Measurements from ENCODE around the gene CHST8.

Gene CHST8

DNA sequence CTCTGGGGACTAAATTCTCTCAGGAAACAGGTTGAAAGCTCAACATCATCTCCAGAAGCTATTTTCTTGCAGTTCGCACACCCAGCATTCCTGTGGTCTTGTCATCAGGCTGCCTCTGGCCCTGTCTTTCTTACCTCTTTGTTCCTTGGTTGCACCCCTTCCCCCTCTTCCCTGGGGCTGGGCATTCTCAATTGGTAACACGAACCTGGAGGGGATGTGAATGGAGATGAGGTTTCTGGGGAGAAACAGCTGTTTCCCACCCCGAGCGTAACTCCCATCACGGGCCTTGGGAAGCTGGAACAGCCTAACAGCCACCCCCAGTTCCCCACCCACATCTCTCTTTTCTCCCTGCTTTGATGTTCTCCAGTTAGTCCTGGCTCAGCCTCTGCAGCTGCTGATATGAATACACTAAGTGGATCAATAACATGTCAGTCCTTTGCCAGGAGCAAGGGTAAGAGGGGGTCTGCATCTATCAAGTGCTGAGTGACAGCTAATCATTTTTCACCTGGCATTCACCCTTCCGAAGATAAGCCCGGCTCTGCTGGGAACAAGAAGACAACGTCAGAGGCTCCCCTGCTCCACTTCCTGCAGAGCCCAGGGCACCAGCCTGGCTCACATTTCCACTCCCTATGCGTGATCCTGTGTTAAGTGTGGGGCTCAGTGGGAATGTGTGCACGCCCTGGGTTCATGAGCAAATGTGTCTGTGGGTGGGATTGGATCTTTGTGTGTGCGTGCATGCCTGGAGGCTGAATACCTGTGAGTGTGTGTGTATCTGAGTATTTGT is 100.9 kb downstream of the CHST8 start:
- Histone ChIP-seq H3K27ac (ENCODE audit: low read length) (no peak overlapping the region), H3K27me3 (ENCODE audit: low read depth, low read length) (no peaks in the 10 kb centered on the region), H3K9me3 (ENCODE audit: control insufficient read depth in 1 of 2, low read length in 2 of 2) (no peaks in the 10 kb centered on the region), H3K36me3 (ENCODE audit: control insufficient read depth in 1 of 2, insufficient read depth in 2 of 2, low read length in 2 of 2) (no peaks in the 10 kb centered on the region), H3K4me3 (ENCODE audit: low read depth in 1 of 2, low read length in 2 of 2) (no peak overlapping the region), H3K4me1 (ENCODE audit: control insufficient read depth in 1 of 2, insufficient read depth in 2 of 2, low read length in 2 of 2) (no peaks in the 10 kb centered on the region)

DNA sequence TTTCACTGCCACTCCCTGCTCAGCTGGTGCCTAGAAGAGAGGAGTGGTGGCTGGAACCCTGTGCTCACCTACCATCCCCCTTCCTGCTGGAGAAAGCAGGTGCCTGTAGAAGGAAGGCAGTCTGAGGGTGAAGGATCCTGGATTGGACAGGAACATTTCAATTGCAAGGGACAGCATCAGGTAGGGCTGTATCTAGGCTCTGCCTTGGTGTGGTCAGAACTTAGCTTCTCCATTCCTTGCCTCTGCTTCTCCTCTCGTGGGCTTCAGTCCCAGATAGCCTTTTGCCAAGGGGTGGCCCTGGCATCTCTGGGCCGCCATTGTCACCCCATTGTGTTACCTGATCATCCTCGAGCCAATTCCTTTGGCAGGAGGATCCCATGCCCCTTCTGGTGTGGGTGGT is 101.8 kb downstream of the CHST8 start:
- Histone ChIP-seq H3K4me1 (ENCODE audit: control insufficient read depth in 1 of 2, insufficient read depth in 2 of 2, low read length in 2 of 2) (no peaks in the 10 kb centered on the region), H3K27ac (ENCODE audit: low read length) (no peak overlapping the region), H3K27me3 (ENCODE audit: low read depth, low read length) (no peaks in the 10 kb centered on the region), H3K4me3 (ENCODE audit: low read depth in 1 of 2, low read length in 2 of 2) (no peak overlapping the region), H3K36me3 (ENCODE audit: control insufficient read depth in 1 of 2, insufficient read depth in 2 of 2, low read length in 2 of 2) (no peaks in the 10 kb centered on the region), H3K9me3 (ENCODE audit: control insufficient read depth in 1 of 2, low read length in 2 of 2) (no peaks in the 10 kb centered on the region)

DNA sequence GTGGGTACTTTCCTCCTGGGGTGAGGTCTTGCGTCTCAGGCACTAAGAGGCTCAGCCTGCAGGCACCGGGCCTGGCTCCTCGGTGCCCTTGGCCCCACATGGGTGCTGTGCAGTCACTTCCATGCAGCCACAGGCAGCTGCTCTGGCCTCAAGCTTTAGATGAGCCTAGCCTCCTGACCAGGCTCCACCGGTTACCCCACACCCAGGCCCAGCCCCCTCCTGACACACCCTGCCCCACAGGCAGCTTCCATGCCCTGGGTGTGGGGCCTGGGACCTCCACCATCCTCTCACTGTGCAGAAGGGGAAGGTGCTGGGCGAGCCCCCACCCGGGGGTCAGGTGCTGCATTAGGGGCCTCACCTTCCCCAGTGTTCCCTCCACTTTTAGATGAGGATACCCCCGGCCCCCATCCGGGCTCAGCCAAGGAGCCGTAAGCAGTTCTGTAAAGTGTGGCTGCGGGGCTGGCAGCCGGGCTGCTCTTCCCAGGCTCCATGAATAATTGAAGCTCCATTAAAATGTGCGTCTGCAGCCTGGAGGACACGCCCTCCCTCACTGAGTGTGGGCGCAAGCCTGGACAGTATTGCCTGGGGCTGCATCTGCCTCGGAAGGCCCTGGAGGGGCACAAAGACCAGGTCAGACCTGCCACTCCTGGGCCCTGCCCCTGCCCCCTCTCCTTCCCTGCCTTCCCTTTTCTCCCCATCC is 102.4 kb downstream of the CHST8 start:
- Histone ChIP-seq H3K27me3 (ENCODE audit: low read depth, low read length) (no peaks in the 10 kb centered on the region), H3K4me1 (ENCODE audit: control insufficient read depth in 1 of 2, insufficient read depth in 2 of 2, low read length in 2 of 2) (no peaks in the 10 kb centered on the region), H3K9me3 (ENCODE audit: control insufficient read depth in 1 of 2, low read length in 2 of 2) (no peaks in the 10 kb centered on the region), H3K36me3 (ENCODE audit: control insufficient read depth in 1 of 2, insufficient read depth in 2 of 2, low read length in 2 of 2) (no peaks in the 10 kb centered on the region), H3K27ac (ENCODE audit: low read length) (no peak overlapping the region), H3K4me3 (ENCODE audit: low read depth in 1 of 2, low read length in 2 of 2) (no peak overlapping the region)

DNA sequence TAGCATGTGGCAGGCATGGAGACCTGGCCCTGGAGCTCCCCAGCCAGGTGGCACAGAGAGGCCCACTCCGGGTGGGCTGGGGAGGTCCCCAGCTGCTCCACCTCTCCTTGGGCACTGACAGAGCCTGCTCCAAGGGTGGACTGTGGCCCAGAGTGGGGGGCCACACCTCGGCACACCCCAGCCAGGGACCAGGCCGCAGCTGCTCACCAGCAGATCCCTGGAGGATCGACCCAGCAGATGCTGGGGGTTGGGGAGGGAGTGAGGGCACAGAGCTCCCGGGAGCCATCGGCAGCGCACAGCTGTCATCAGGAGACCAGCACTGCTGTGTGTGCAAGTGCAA is 102.9 kb downstream of the CHST8 start:
- H3K27ac ChIP-seq (ENCODE audit: low read length) = no peak overlapping the region
- no peaks in the 10 kb centered on the region for H3K4me1 ChIP-seq (ENCODE audit: control insufficient read depth in 1 of 2, insufficient read depth in 2 of 2, low read length in 2 of 2)
- H3K27me3 ChIP-seq (ENCODE audit: low read depth, low read length) = no peaks in the 10 kb centered on the region
- H3K4me3 ChIP-seq (ENCODE audit: low read depth in 1 of 2, low read length in 2 of 2) = no peak overlapping the region
- H3K36me3 ChIP-seq (ENCODE audit: control insufficient read depth in 1 of 2, insufficient read depth in 2 of 2, low read length in 2 of 2) = no peaks in the 10 kb centered on the region
- no peaks in the 10 kb centered on the region for H3K9me3 ChIP-seq (ENCODE audit: control insufficient read depth in 1 of 2, low read length in 2 of 2)

DNA sequence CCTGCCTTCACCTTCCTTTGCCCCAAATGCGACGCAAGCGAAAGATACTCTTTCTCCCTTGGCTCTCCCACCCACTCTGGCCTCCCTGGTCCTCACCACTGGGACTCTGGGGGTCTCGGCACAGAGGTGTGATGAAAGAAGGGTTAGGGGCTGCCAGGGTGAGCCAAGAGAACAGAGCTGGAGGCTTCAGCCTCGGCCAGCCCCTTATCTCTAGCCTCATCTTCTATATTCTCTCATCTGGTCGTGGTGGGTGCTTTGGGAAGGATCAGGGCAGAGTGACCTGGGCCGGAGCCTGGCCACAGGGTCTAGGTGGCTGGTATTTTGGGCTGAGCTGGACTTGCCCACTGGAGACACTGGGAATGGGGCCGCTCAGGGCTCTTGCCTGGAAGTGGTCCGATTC is 103.8 kb downstream of the CHST8 start:
- Histone ChIP-seq H3K4me3 (ENCODE audit: low read depth in 1 of 2, low read length in 2 of 2) (no peak overlapping the region), H3K4me1 (ENCODE audit: control insufficient read depth in 1 of 2, insufficient read depth in 2 of 2, low read length in 2 of 2) (no peaks in the 10 kb centered on the region), H3K36me3 (ENCODE audit: control insufficient read depth in 1 of 2, insufficient read depth in 2 of 2, low read length in 2 of 2) (no peaks in the 10 kb centered on the region), H3K27ac (ENCODE audit: low read length) (no peak overlapping the region), H3K27me3 (ENCODE audit: low read depth, low read length) (no peaks in the 10 kb centered on the region), H3K9me3 (ENCODE audit: control insufficient read depth in 1 of 2, low read length in 2 of 2) (no peaks in the 10 kb centered on the region)

DNA sequence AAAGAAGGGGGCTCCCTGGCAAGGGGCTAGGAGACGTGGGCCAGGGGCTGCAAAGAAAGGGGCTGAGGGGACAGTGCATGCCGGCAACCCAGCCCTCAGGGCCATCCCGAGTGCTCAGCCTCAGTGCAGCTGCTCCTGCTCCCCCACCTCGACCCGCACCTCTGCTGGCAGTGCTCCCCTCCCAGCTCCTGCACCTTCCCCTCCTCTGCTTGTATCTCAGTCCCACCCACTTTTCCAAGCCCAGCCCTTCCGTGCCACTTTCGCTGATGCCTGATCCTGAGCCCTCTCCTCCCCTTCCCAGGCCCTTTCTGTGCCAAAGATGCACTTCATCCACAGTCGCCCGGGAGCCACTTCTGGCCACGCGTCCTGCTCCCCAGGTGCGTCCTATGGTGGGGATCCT is 105.0 kb downstream of the CHST8 start:
- no peaks in the 10 kb centered on the region for H3K4me1 ChIP-seq (ENCODE audit: control insufficient read depth in 1 of 2, insufficient read depth in 2 of 2, low read length in 2 of 2)
- H3K4me3 ChIP-seq (ENCODE audit: low read depth in 1 of 2, low read length in 2 of 2) = no peak overlapping the region
- no peaks in the 10 kb centered on the region for H3K27me3 ChIP-seq (ENCODE audit: low read depth, low read length)
- H3K27ac ChIP-seq (ENCODE audit: low read length) = no peak overlapping the region
- H3K9me3 ChIP-seq (ENCODE audit: control insufficient read depth in 1 of 2, low read length in 2 of 2) = no peaks in the 10 kb centered on the region
- no peaks in the 10 kb centered on the region for H3K36me3 ChIP-seq (ENCODE audit: control insufficient read depth in 1 of 2, insufficient read depth in 2 of 2, low read length in 2 of 2)

DNA sequence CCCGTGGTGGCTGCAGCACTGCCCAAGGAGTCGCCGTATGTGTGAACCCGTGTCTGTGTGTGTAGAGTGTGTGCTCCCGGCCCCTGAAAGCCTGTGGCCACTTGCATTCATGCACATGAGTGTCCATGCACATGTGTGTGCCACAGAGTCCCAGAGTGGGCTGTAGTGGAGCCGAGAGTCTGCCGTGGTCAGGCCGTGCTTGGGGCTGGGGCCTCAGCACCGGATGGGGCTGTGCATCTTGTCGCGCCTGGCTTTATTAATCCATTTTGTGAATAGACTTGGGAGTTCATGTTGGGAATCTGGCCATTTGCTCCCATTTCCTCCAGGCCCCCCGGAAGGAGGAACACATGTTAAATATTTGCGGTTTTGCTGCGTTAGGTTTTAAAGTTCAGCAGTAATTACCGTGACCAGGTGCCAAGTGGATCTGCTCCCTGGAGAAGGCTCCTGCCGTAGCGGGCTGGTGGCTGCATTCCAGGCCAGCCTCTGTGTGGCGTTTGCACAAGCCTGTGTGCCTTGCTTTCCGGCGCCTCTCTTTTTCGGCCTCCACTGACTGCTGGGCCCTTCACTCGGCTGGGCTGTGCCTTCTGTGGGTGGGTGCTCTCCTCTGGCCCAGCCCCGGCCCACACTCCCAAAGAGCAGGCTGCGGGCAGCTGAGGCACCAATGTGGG is 105.7 kb downstream of the CHST8 start:
- H3K36me3 ChIP-seq (ENCODE audit: control insufficient read depth in 1 of 2, insufficient read depth in 2 of 2, low read length in 2 of 2) = no peaks in the 10 kb centered on the region
- H3K27me3 ChIP-seq (ENCODE audit: low read depth, low read length) = no peaks in the 10 kb centered on the region
- no peaks in the 10 kb centered on the region for H3K4me1 ChIP-seq (ENCODE audit: control insufficient read depth in 1 of 2, insufficient read depth in 2 of 2, low read length in 2 of 2)
- H3K4me3 ChIP-seq (ENCODE audit: low read depth in 1 of 2, low read length in 2 of 2) = no peak overlapping the region
- H3K9me3 ChIP-seq (ENCODE audit: control insufficient read depth in 1 of 2, low read length in 2 of 2) = no peaks in the 10 kb centered on the region
- no peak overlapping the region for H3K27ac ChIP-seq (ENCODE audit: low read length)

DNA sequence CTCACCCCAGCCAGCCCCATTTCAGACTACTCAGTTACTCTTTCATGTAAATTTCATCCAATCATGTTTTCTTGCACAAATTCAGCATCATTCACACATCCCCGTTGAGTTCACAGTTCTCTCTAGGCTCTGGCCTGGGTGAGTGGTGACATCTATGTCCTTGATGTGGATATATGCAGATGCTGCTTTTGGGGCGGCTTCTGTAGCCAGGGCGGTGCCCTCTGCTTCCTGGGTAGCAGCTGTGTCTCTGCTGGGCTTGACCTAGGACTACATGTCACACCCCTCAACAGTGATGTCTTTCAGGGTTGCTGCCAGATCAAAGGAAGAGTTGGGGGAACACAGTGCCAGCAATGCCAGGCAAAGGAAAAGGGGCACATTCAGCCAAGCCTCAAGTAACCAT is 106.4 kb downstream of the CHST8 start:
- H3K4me1 ChIP-seq (ENCODE audit: control insufficient read depth in 1 of 2, insufficient read depth in 2 of 2, low read length in 2 of 2) = no peaks in the 10 kb centered on the region
- H3K9me3 ChIP-seq (ENCODE audit: control insufficient read depth in 1 of 2, low read length in 2 of 2) = no peaks in the 10 kb centered on the region
- H3K27ac ChIP-seq (ENCODE audit: low read length) = no peak overlapping the region
- H3K27me3 ChIP-seq (ENCODE audit: low read depth, low read length) = no peaks in the 10 kb centered on the region
- no peak overlapping the region for H3K4me3 ChIP-seq (ENCODE audit: low read depth in 1 of 2, low read length in 2 of 2)
- H3K36me3 ChIP-seq (ENCODE audit: control insufficient read depth in 1 of 2, insufficient read depth in 2 of 2, low read length in 2 of 2) = no peaks in the 10 kb centered on the region

DNA sequence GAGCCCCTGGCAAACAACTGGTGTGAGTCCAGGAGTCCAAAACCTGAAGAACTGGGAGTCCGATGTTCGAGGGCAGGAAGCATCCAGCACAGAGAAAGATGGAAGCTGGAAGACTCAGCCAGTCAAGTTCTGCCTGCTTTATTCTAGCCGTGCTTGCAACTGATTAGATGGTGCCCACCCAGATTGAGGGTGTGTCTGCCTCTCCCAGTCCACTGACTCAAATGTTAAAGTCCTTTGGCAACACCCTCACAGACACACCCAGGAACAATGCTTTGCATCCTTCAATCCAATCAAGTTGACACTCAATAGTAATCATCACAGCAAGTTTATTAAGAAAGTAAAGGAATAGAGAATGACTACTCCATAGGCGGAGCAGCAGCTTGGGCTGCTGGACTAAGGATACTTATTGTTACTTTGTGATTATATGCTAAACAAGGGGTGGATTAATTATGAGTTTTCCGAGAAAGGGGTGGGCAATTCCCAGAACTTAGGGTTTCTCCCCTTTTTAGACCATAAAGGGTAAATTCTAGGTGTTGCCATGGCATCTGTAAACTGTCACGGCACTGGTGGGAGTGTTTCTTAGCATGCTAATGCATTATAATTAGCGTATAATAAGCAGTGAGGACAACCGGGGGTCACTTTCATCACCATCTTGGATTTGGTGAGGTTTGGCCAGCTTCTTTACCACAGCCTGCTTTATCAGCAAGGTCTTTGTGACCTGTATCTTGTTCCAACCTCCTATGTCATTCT is 109.3 kb downstream of the CHST8 start:
- Histone ChIP-seq H3K36me3 (ENCODE audit: control insufficient read depth in 1 of 2, insufficient read depth in 2 of 2, low read length in 2 of 2) (no peaks in the 10 kb centered on the region), H3K27ac (ENCODE audit: low read length) (no peak overlapping the region), H3K4me3 (ENCODE audit: low read depth in 1 of 2, low read length in 2 of 2) (no peak overlapping the region), H3K9me3 (ENCODE audit: control insufficient read depth in 1 of 2, low read length in 2 of 2) (no peaks in the 10 kb centered on the region), H3K4me1 (ENCODE audit: control insufficient read depth in 1 of 2, insufficient read depth in 2 of 2, low read length in 2 of 2) (no peaks in the 10 kb centered on the region), H3K27me3 (ENCODE audit: low read depth, low read length) (no peaks in the 10 kb centered on the region)

DNA sequence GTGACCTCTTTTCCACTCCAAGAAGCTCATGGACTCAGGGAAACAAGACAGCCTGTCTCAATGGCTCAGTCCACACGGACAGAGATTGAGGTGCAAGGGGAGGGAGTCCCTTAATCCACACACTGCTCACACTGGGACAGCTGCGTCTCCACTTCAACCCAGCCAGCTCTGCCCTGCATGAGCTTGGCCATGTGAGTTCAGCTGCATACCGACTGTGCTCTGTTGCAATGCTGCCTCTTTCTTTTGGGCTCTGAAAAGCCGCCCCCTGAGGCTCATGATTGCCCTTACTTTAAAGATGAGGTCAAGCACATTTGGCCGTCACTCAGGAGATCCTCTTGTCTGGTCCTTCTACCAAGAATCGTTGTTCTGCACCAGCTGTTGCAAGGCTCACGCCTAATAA is 110.1 kb downstream of the CHST8 start:
- Histone ChIP-seq H3K27me3 (ENCODE audit: low read depth, low read length) (no peaks in the 10 kb centered on the region), H3K36me3 (ENCODE audit: control insufficient read depth in 1 of 2, insufficient read depth in 2 of 2, low read length in 2 of 2) (no peaks in the 10 kb centered on the region), H3K27ac (ENCODE audit: low read length) (no peak overlapping the region), H3K4me3 (ENCODE audit: low read depth in 1 of 2, low read length in 2 of 2) (no peak overlapping the region), H3K4me1 (ENCODE audit: control insufficient read depth in 1 of 2, insufficient read depth in 2 of 2, low read length in 2 of 2) (no peaks in the 10 kb centered on the region), H3K9me3 (ENCODE audit: control insufficient read depth in 1 of 2, low read length in 2 of 2) (no peaks in the 10 kb centered on the region)

DNA sequence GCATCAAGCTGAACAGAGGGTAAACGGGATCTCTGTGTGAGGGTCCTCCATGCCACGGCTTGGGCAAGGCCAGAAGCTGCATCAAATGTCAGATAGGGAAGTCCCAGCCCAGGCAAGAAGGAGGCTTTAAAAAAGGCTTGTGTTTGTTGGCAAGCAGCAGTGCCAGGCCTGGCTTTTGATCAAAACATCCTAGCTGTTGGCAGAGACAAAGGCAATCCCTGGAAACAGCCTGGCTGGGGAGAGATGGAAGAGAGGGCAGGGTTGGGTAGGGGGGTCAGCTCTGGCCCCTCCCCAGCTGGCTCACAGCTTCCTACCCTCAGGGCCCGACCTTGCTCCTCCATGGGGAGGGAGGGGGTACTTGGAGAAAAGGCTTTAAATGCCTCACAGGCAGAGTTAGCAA is 113.2 kb downstream of the CHST8 start:
- Histone ChIP-seq H3K4me1 (ENCODE audit: control insufficient read depth in 1 of 2, insufficient read depth in 2 of 2, low read length in 2 of 2) (no peaks in the 10 kb centered on the region), H3K27me3 (ENCODE audit: low read depth, low read length) (no peaks in the 10 kb centered on the region), H3K36me3 (ENCODE audit: control insufficient read depth in 1 of 2, insufficient read depth in 2 of 2, low read length in 2 of 2) (no peaks in the 10 kb centered on the region), H3K27ac (ENCODE audit: low read length) (no peak overlapping the region), H3K4me3 (ENCODE audit: low read depth in 1 of 2, low read length in 2 of 2) (no peak overlapping the region), H3K9me3 (ENCODE audit: control insufficient read depth in 1 of 2, low read length in 2 of 2) (no peaks in the 10 kb centered on the region)
